ENCODE measurements around the gene RNPS1. TPM values are rescaled to one million over a fixed set of nuclear protein-coding genes. Genes with fewer than 3 reads are reported as not detected.

RNPS1 gene
- total RNA-seq, 3 donors from 2014 or later (not counting 1 experiment from before 2014, with no cell fraction given) = 269 to 284 (median 273) TPM

DNA sequence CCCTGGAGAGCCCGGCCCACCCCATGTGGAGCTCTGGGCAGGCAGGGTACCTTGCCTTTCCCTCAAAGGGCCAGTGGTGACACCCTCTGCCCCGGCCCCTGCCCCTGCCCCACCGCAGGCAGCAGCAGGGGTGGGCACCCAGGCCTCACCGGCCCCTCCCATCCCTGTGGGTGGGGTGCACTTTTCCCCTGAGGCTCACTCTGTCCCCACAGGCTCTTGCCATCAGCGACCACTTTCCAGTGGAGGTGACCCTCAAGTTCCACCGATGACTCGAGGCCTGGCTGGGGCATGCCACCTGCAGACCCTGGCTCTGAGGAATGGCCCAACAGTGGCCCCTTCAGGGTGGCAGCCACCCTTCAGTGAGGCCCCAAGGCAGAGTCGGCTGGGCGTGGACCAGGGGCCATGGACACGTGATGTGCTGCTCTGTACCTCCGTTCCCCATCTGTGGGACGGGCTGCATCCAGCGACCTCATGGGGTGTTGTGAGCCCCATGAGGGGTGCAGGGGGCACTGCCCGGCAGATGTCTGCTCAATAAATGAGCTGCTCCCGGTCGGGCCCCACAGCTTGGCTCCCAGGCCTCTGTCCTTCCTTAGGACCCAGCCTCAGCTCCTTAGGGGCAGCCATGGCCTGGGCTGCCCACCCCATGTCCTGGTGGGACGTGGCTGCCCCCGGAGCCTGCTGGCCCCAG, 29.6 kb downstream of the RNPS1 start:
- WGBS (ENCODE audit: insufficient coverage) = 72% methylated on average over 18 of the region's 18 CpGs
- H3K36me3 ChIP-seq (ENCODE audit: control insufficient read depth, insufficient read depth, low read length) = peaks cover 30% of the 10 kb centered on the region
- H3K36me3 Mint-ChIP-seq = no peaks in the 10 kb centered on the region
- no peaks in the 10 kb centered on the region for H3K4me1 Mint-ChIP-seq
- H3K27ac Mint-ChIP-seq = no peak overlapping the region
- TF ChIP-seq, protein P1, sequence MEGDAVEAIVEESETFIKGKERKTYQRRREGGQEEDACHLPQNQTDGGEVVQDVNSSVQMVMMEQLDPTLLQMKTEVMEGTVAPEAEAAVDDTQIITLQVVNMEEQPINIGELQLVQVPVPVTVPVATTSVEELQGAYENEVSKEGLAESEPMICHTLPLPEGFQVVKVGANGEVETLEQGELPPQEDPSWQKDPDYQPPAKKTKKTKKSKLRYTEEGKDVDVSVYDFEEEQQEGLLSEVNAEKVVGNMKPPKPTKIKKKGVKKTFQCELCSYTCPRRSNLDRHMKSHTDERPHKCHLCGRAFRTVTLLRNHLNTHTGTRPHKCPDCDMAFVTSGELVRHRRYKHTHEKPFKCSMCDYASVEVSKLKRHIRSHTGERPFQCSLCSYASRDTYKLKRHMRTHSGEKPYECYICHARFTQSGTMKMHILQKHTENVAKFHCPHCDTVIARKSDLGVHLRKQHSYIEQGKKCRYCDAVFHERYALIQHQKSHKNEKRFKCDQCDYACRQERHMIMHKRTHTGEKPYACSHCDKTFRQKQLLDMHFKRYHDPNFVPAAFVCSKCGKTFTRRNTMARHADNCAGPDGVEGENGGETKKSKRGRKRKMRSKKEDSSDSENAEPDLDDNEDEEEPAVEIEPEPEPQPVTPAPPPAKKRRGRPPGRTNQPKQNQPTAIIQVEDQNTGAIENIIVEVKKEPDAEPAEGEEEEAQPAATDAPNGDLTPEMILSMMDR (IDR thresholded peaks at IDR 0.05) = no peak
- H3K4me3 Mint-ChIP-seq = no peak overlapping the region
- no peaks in the 10 kb centered on the region for H3K9me3 Mint-ChIP-seq
- no peak for ATAC-seq
- H3K27me3 ChIP-seq (ENCODE audit: control insufficient read depth, insufficient read depth, low read length) = peaks cover 6% of the 10 kb centered on the region
- no peak overlapping the region for H3K27ac ChIP-seq (ENCODE audit: low read length)
- no peak overlapping the region for H3K4me3 ChIP-seq (ENCODE audit: low read length)
- H3K27me3 Mint-ChIP-seq (ENCODE audit: low read depth in 2 of 2) = no peaks in the 10 kb centered on the region
- DNase-seq = no peak
- H3K9me3 ChIP-seq (ENCODE audit: control insufficient read depth, insufficient read depth, low read length) = no peaks in the 10 kb centered on the region
- peaks cover 13% of the 10 kb centered on the region for H3K4me1 ChIP-seq (ENCODE audit: control insufficient read depth, insufficient read depth, low read length)
- intact Hi-C loops (cut with micrococcal nuclease) = no loop called here

DNA sequence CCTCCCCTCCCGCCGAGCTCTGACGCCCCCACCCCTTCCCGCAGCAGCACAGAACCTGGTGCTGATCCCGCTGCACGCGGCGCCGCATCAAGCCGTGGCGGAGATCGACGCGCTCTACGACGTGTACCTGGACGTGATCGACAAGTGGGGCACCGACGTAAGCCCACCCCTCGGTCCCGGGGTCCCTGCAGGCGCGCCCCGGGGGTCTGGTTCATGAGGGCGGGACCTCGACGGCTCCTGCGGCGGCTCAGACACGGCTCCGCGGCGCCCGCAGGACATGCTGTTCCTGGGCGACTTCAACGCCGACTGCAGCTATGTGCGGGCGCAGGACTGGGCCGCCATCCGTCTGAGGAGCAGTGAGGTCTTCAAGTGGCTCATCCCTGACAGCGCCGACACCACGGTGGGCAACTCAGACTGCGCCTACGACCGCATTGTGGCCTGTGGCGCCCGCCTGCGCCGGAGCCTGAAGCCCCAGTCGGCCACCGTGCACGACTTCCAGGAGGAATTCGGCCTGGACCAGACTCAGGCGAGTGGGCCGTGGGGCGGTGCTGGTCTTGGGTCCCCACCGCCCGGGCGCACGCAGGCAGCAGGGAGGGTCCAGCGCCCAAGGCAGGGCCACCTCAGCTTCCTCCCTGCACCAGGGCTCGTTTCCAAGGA, 30.3 kb downstream of the RNPS1 start:
- H3K36me3 Mint-ChIP-seq = no peaks in the 10 kb centered on the region
- H3K36me3 ChIP-seq (ENCODE audit: control insufficient read depth, insufficient read depth, low read length) = peaks cover 33% of the 10 kb centered on the region

DNA sequence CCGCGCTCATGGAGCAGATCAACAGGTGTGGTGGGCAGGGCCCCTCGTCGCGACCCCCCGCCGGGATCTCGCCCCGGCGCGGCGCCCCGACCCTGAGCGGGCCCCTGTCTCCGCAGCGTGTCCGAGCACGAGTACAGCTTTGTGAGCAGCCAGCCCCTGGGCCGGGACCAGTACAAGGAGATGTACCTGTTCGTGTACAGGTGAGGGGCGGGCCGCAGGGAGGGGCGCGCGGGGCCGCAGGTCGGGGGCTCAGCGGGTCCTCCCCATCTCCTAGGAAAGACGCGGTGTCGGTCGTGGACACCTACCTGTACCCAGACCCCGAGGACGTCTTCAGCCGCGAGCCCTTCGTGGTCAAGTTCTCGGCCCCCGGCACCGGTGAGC, 30.8 kb downstream of the RNPS1 start:
- peak in 1 of 3 donors; percentile 8 for ATAC-seq
- Mint-ChIP-seq H3K4me3 (no peak overlapping the region), H3K9me3 (no peaks in the 10 kb centered on the region), H3K27ac (no peak overlapping the region), H3K36me3 (no peaks in the 10 kb centered on the region), H3K4me1 (no peaks in the 10 kb centered on the region), H3K27me3 (ENCODE audit: low read depth in 2 of 2) (no peaks in the 10 kb centered on the region)
- peaks cover 13% of the 10 kb centered on the region for H3K4me1 ChIP-seq (ENCODE audit: control insufficient read depth, insufficient read depth, low read length)
- 11% methylated on average over 40 of the region's 40 CpGs for WGBS (ENCODE audit: insufficient coverage)
- peaks cover 32% of the 10 kb centered on the region for H3K36me3 ChIP-seq (ENCODE audit: control insufficient read depth, insufficient read depth, low read length)
- H3K4me3 ChIP-seq (ENCODE audit: low read length) = no peak overlapping the region
- intact Hi-C loops (cut with micrococcal nuclease) = no loop called here
- no peaks in the 10 kb centered on the region for H3K9me3 ChIP-seq (ENCODE audit: control insufficient read depth, insufficient read depth, low read length)
- TF ChIP-seq, protein P1 (IDR thresholded peaks at IDR 0.05) = no peak
- H3K27me3 ChIP-seq (ENCODE audit: control insufficient read depth, insufficient read depth, low read length) = peaks cover 6% of the 10 kb centered on the region
- DNase-seq = no peak
- H3K27ac ChIP-seq (ENCODE audit: low read length) = no peak overlapping the region

More for the DNA sequence above, 30.3 kb downstream of the RNPS1 start:
- TF ChIP-seq, protein P1 (IDR thresholded peaks at IDR 0.05) = no peak
- ATAC-seq = no peak
- no peak overlapping the region for H3K4me3 Mint-ChIP-seq
- DNase-seq = no peak
- H3K27ac ChIP-seq (ENCODE audit: low read length) = no peak overlapping the region
- no peaks in the 10 kb centered on the region for H3K4me1 Mint-ChIP-seq
- no peak overlapping the region for H3K27ac Mint-ChIP-seq
- H3K27me3 ChIP-seq (ENCODE audit: control insufficient read depth, insufficient read depth, low read length) = peaks cover 6% of the 10 kb centered on the region
- H3K27me3 Mint-ChIP-seq (ENCODE audit: low read depth in 2 of 2) = no peaks in the 10 kb centered on the region
- no peak overlapping the region for H3K4me3 ChIP-seq (ENCODE audit: low read length)
- WGBS (ENCODE audit: insufficient coverage) = 24% methylated on average over 65 of the region's 65 CpGs
- no peaks in the 10 kb centered on the region for H3K9me3 ChIP-seq (ENCODE audit: control insufficient read depth, insufficient read depth, low read length)
- no peaks in the 10 kb centered on the region for H3K9me3 Mint-ChIP-seq
- intact Hi-C loops (cut with micrococcal nuclease) = no loop called here
- peaks cover 13% of the 10 kb centered on the region for H3K4me1 ChIP-seq (ENCODE audit: control insufficient read depth, insufficient read depth, low read length)

Data from natural killer cell (primary cell).